Measurements from ENCODE around the gene PCDHGA7. TPM values are rescaled to one million over a fixed set of nuclear protein-coding genes. Genes with fewer than 3 reads are reported as not detected.
"Not testable (repeated sequence)": the region's sequence is repeated elsewhere in the genome, so short reads cannot be mapped to it uniquely, and the experiment has no call there.

The PCDHGA7 gene
- polyA plus RNA-seq, 1 donor, result 0.69 TPM

GRCh38 chr5:141387557-141388311 lies 5.2 kb downstream of the PCDHGA7 start, which contains the start of gene PCDHGB4:
TSS of gene PCDHGB4 (plus strand) at chr5:141387698. CDS start at chr5:141387885, 187 bp downstream.
- WGBS (ENCODE audit: insufficient coverage, low lambda C conversion rate), result no CpG with 5 or more reads among the region's 40 CpGs
- peaks cover 42% of the 10 kb centered on the region for H3K27me3 ChIP-seq (ENCODE audit: control insufficient read depth, insufficient read depth, low read length)
- H3K4me1 ChIP-seq (ENCODE audit: control insufficient read depth, insufficient read depth, low read length); H3K27ac ChIP-seq (ENCODE audit: low read length); H3K36me3 ChIP-seq (ENCODE audit: control insufficient read depth, insufficient read depth, low read length); H3K4me3 ChIP-seq (ENCODE audit: low read length); DNase-seq: not testable (repeated sequence)
- peaks cover 46% of the 10 kb centered on the region for H3K9me3 ChIP-seq (ENCODE audit: control insufficient read depth, low read depth, low read length)

- DNase-seq, result no peak
- H3K4me1 ChIP-seq (ENCODE audit: control insufficient read depth, insufficient read depth, low read length), result no peaks in the 10 kb centered on the region
- H3K27ac ChIP-seq (ENCODE audit: low read length), result no peak overlapping the region
- H3K36me3 ChIP-seq (ENCODE audit: control insufficient read depth, insufficient read depth, low read length), result no peaks in the 10 kb centered on the region
- WGBS (ENCODE audit: insufficient coverage, low lambda C conversion rate), result 42% methylated on average over 3 of the region's 10 CpGs
- H3K9me3 ChIP-seq (ENCODE audit: control insufficient read depth, low read depth, low read length), result peaks cover 48% of the 10 kb centered on the region
- H3K27me3 ChIP-seq (ENCODE audit: control insufficient read depth, insufficient read depth, low read length), result peaks cover 42% of the 10 kb centered on the region
- no peak overlapping the region for H3K4me3 ChIP-seq (ENCODE audit: low read length)
Observed at GRCh38 chr5:141388661-141389060, 6.1 kb downstream of the PCDHGA7 start.

- no peak overlapping the region for H3K27ac ChIP-seq (ENCODE audit: low read length)
- H3K9me3 ChIP-seq (ENCODE audit: control insufficient read depth, low read depth, low read length), result peaks cover 52% of the 10 kb centered on the region
- H3K4me3 ChIP-seq (ENCODE audit: low read length), result no peak overlapping the region
- no CpG with 5 or more reads among the region's 77 CpGs for WGBS (ENCODE audit: insufficient coverage, low lambda C conversion rate)
- no peak for DNase-seq
- peaks cover 43% of the 10 kb centered on the region for H3K27me3 ChIP-seq (ENCODE audit: control insufficient read depth, insufficient read depth, low read length)
- H3K4me1 ChIP-seq (ENCODE audit: control insufficient read depth, insufficient read depth, low read length), result no peaks in the 10 kb centered on the region
- H3K36me3 ChIP-seq (ENCODE audit: control insufficient read depth, insufficient read depth, low read length), result no peaks in the 10 kb centered on the region
Observed at GRCh38 chr5:141389153-141390042, 6.9 kb downstream of the PCDHGA7 start.

- Histone ChIP-seq H3K4me1 (ENCODE audit: control insufficient read depth, insufficient read depth, low read length) (no peaks in the 10 kb centered on the region), H3K9me3 (ENCODE audit: control insufficient read depth, low read depth, low read length) (peaks cover 56% of the 10 kb centered on the region), H3K27me3 (ENCODE audit: control insufficient read depth, insufficient read depth, low read length) (peaks cover 41% of the 10 kb centered on the region), H3K27ac (ENCODE audit: low read length) (no peak within 1 kb of the TSS), H3K36me3 (ENCODE audit: control insufficient read depth, insufficient read depth, low read length) (no peaks in the 10 kb centered on the region), H3K4me3 (ENCODE audit: low read length) (no peak within 1 kb of the TSS)
- 36% methylated on average over 2 of the region's 38 CpGs for WGBS (ENCODE audit: insufficient coverage, low lambda C conversion rate)
- no peak for DNase-seq
Observed at GRCh38 chr5:141392429-141393198, 10.1 kb downstream of the PCDHGA7 start, which contains the start of gene PCDHGA8. TSS of gene PCDHGA8 (plus strand) at chr5:141392633. CDS start at chr5:141392814, 181 bp downstream.

- Histone ChIP-seq H3K27me3 (ENCODE audit: control insufficient read depth, insufficient read depth, low read length) (peaks cover 41% of the 10 kb centered on the region), H3K36me3 (ENCODE audit: control insufficient read depth, insufficient read depth, low read length) (no peaks in the 10 kb centered on the region), H3K27ac (ENCODE audit: low read length) (no peak overlapping the region), H3K4me3 (ENCODE audit: low read length) (no peak overlapping the region), H3K9me3 (ENCODE audit: control insufficient read depth, low read depth, low read length) (peaks cover 56% of the 10 kb centered on the region), H3K4me1 (ENCODE audit: control insufficient read depth, insufficient read depth, low read length) (no peaks in the 10 kb centered on the region)
- DNase-seq, result no peak
- 31% methylated on average over 3 of the region's 21 CpGs for WGBS (ENCODE audit: insufficient coverage, low lambda C conversion rate)
Observed at GRCh38 chr5:141393267-141393666, 10.7 kb downstream of the PCDHGA7 start.

- not testable (repeated sequence) for H3K27ac ChIP-seq (ENCODE audit: low read length); H3K4me1 ChIP-seq (ENCODE audit: control insufficient read depth, insufficient read depth, low read length); DNase-seq; H3K36me3 ChIP-seq (ENCODE audit: control insufficient read depth, insufficient read depth, low read length); H3K4me3 ChIP-seq (ENCODE audit: low read length)
- Histone ChIP-seq H3K9me3 (ENCODE audit: control insufficient read depth, low read depth, low read length) (peaks cover 58% of the 10 kb centered on the region), H3K27me3 (ENCODE audit: control insufficient read depth, insufficient read depth, low read length) (peaks cover 42% of the 10 kb centered on the region)
- WGBS (ENCODE audit: insufficient coverage, low lambda C conversion rate), result no CpG with 5 or more reads among the region's 53 CpGs
Observed at GRCh38 chr5:141394401-141395187, 12.1 kb downstream of the PCDHGA7 start.

- H3K36me3 ChIP-seq (ENCODE audit: control insufficient read depth, insufficient read depth, low read length); H3K4me1 ChIP-seq (ENCODE audit: control insufficient read depth, insufficient read depth, low read length); H3K27ac ChIP-seq (ENCODE audit: low read length): not testable (repeated sequence)
- Histone ChIP-seq H3K4me3 (ENCODE audit: low read length) (peak within 1 kb of the TSS; percentile 26), H3K27me3 (ENCODE audit: control insufficient read depth, insufficient read depth, low read length) (peaks cover 47% of the 10 kb centered on the region), H3K9me3 (ENCODE audit: control insufficient read depth, low read depth, low read length) (peaks cover 53% of the 10 kb centered on the region)
- peak in 1 of 2 donors; percentile 32 for DNase-seq
- WGBS (ENCODE audit: insufficient coverage, low lambda C conversion rate), result no CpG with 5 or more reads among the region's 43 CpGs
Observed at GRCh38 chr5:141397756-141398551, 15.4 kb downstream of the PCDHGA7 start, which contains the start of gene PCDHGB5. TSS of gene PCDHGB5 (plus strand) at chr5:141397947. CDS start at chr5:141398128, 181 bp downstream.

- Histone ChIP-seq H3K9me3 (ENCODE audit: control insufficient read depth, low read depth, low read length) (peaks cover 52% of the 10 kb centered on the region), H3K4me3 (ENCODE audit: low read length) (no peak overlapping the region), H3K4me1 (ENCODE audit: control insufficient read depth, insufficient read depth, low read length) (no peaks in the 10 kb centered on the region), H3K27ac (ENCODE audit: low read length) (no peak overlapping the region), H3K36me3 (ENCODE audit: control insufficient read depth, insufficient read depth, low read length) (no peaks in the 10 kb centered on the region), H3K27me3 (ENCODE audit: control insufficient read depth, insufficient read depth, low read length) (peaks cover 47% of the 10 kb centered on the region)
- no peak for DNase-seq
- WGBS (ENCODE audit: insufficient coverage, low lambda C conversion rate), result no CpG with 5 or more reads among the region's 15 CpGs
Observed at GRCh38 chr5:141398608-141399007, 16.1 kb downstream of the PCDHGA7 start.
